HepG2 (cell line): ENCODE results near the gene BICDL2. TPM values are rescaled to one million over a fixed set of nuclear protein-coding genes. Genes with fewer than 3 reads are reported as not detected.

Experiments
- ATAC-seq: fragments of 200-7000 bp; cut with Tn5 transposase; 3 replicates; pipeline ENCODE4 v1.9.1; 2020; ENCODE audit warnings: mild to moderate bottlenecking, moderate library complexity
- BruUV-seq: library from RNA; stranded (reverse); fragments of 400-500 nt; replicated peaks from 2 replicates; lab custom pipeline; 2021; lab: Mats Ljungman, UMichigan
- CTCF ChIA-PET: fragments of 300-600 bp; formaldehyde crosslinking; extraction: SDS; loops from one replicate; lab custom pipeline; 2021; ENCODE audit warnings: low total read pairs, inconsistent platforms, low intra/inter-chr PET ratio; lab: Yijun Ruan, JAX
- POLR2A ChIA-PET: fragments of 350-600 bp; sonication (Branson Sonifier 250); formaldehyde crosslinking; loops from one replicate; lab custom pipeline; 2020; ENCODE audit warnings: antibody characterized with exemption, inconsistent platforms; lab: Yijun Ruan, JAX
- DNase-seq: peaks from one replicate; pipeline ENCODE4 v3.0.0-alpha.2; 2015; ENCODE audit warnings: low spot score
- FAIRE-seq: peaks from 3 replicates; lab custom pipeline; 2011; peaks lifted over from hg19 to GRCh38; lab: Jason Lieb, UNC
- H2AFZ ChIP-seq: one replicate; pipeline ENCODE4 v1.6.1; 2011; ENCODE audit warnings: low read length, inconsistent platforms
- H3K27ac ChIP-seq: fragments of 300-600 bp; 3 replicates; pipeline ENCODE4 v1.8.0; 2011; ENCODE audit warnings: mixed run types, mild to moderate bottlenecking, mixed read lengths, low read length, inconsistent platforms; ENCODE audit not compliant: insufficient read depth; ENCODE audit errors: extremely low read length
- H3K27me3 ChIP-seq, 2 experiments: fragments of 200-600 bp in 1 of 2; 2 replicates in 1 of 2; 3 replicates in 1 of 2; pipeline versions ENCODE4 v1.6.0 to v1.8.0; 2011; ENCODE audit warnings: low read length in 2 of 2, mild to moderate bottlenecking in 2 of 2, moderate library complexity in 2 of 2, inconsistent platforms in 1 of 2; ENCODE audit not compliant: insufficient read depth in 2 of 2, control insufficient read depth in 1 of 2
- H3K36me3 ChIP-seq, 2 experiments: fragments of 200-600 bp in 1 of 2; replicated peaks in 1 of 2; 2 replicates in 1 of 2; 3 replicates in 1 of 2; pipeline versions ENCODE4 v1.5.1 to v1.8.0; 2011; ENCODE audit warnings: low read length in 2 of 2, inconsistent platforms in 1 of 2; ENCODE audit not compliant: insufficient read depth in 2 of 2, control insufficient read depth in 1 of 2
- H3K4me1 ChIP-seq: 2 replicates; pipeline ENCODE4 v1.5.1; 2012; ENCODE audit warnings: low read length, inconsistent platforms; ENCODE audit not compliant: insufficient read depth
- H3K4me2 ChIP-seq: 2 replicates; pipeline ENCODE4 v1.6.0; 2011; ENCODE audit warnings: low read depth, low read length, inconsistent platforms
- H3K4me3 ChIP-seq, 3 experiments: fragments of 200-600 bp in 1 of 3; sonication (generic), shearing (Covaris generic) in 1 of 3; replicated peaks in 1 of 3; 2 replicates each; pipeline ENCODE4 v1.5.1; 2011 to 2016; ENCODE audit warnings: low read length in 3 of 3, inconsistent platforms in 2 of 3, low read depth in 2 of 3, mild to moderate bottlenecking in 2 of 3, control low read depth in 1 of 3, mixed read lengths in 1 of 3; ENCODE audit not compliant: insufficient read depth in 1 of 3
- H3K79me2 ChIP-seq: one replicate; pipeline ENCODE4 v1.6.1; 2011; ENCODE audit warnings: low read length, inconsistent platforms; ENCODE audit not compliant: insufficient read depth
- H3K9ac ChIP-seq: 2 replicates; pipeline ENCODE4 v1.6.0; 2011; ENCODE audit warnings: mild to moderate bottlenecking, low read depth, low read length, inconsistent platforms; ENCODE audit not compliant: insufficient read depth
- H3K9me3 ChIP-seq: 2 replicates; pipeline ENCODE4 v1.5.1; 2012; ENCODE audit warnings: mild to moderate bottlenecking, low read length
- H4K20me1 ChIP-seq: 2 replicates; pipeline ENCODE4 v1.6.0; 2011; ENCODE audit warnings: inconsistent platforms, mild to moderate bottlenecking, low read length, moderate library complexity; ENCODE audit not compliant: insufficient read depth
- ASH2L ChIP-seq: fragments of 300-600, 200-600 bp; sonication (generic); IDR thresholded peaks from 2 replicates; pipeline ENCODE4 v1.7.0; 2017; ENCODE audit warnings: low read depth, mild to moderate bottlenecking, moderate library complexity, mixed read lengths, low read length; ENCODE audit not compliant: insufficient read length
- HMG20A ChIP-seq: IDR thresholded peaks from 2 replicates; pipeline ENCODE4 v1.6.1; 2016; ENCODE audit warnings: borderline replicate concordance
- HNRNPL ChIP-seq: fragments of 200-400 bp; formaldehyde crosslinking; IDR thresholded peaks from 2 replicates; pipeline ENCODE4 v1.6.1; 2017; ENCODE audit warnings: mild to moderate bottlenecking, low read depth, low read length
- KLF15 ChIP-seq: sonication (generic); formaldehyde crosslinking; IDR thresholded peaks from 2 replicates; pipeline ENCODE4 v1.8.1; 2023; ENCODE audit warnings: borderline replicate concordance, mild to moderate bottlenecking, inconsistent platforms, missing genetic modification reagents, mixed read lengths
- MLX ChIP-seq: IDR thresholded peaks from 2 replicates; pipeline ENCODE4 v1.6.1; 2016
- MXD4 ChIP-seq: IDR thresholded peaks from 2 replicates; pipeline ENCODE4 v1.6.1; 2016; ENCODE audit warnings: mild to moderate bottlenecking, missing biosample characterization, missing genetic modification reagents
- NFE2L2 ChIP-seq: fragments of 150-350 bp; IDR thresholded peaks from 2 replicates; pipeline ENCODE4 v1.6.1; 2014; ENCODE audit warnings: low read length
- NKX3-1 ChIP-seq: sonication (generic); formaldehyde crosslinking; IDR thresholded peaks from 2 replicates; pipeline ENCODE4 v1.5.0; 2020; ENCODE audit warnings: missing genetic modification reagents
- NR2F1 ChIP-seq, 2 experiments: fragments of 450-650 bp in 1 of 2; formaldehyde crosslinking in 1 of 2; IDR thresholded peaks; 2 replicates each; pipeline versions ENCODE4 v1.5.0 to v1.6.1; 2016 to 2020; ENCODE audit warnings: mild to moderate bottlenecking in 1 of 2, missing compliant biosample characterization in 1 of 2, missing genetic modification reagents in 1 of 2, moderate library complexity in 1 of 2
- PLRG1 ChIP-seq: fragments of 450-650 bp; conservative IDR thresholded peaks from 2 replicates; pipeline ENCODE4 v1.6.1; 2016
- RAD21 ChIP-seq: fragments of 450-650 bp; formaldehyde crosslinking; IDR thresholded peaks from 2 replicates; pipeline ENCODE4 v1.5.0; 2020; ENCODE audit warnings: mild to moderate bottlenecking
- SATB2 ChIP-seq: sonication (generic); formaldehyde crosslinking; IDR thresholded peaks from 2 replicates; pipeline ENCODE4 v1.5.0; 2020; ENCODE audit warnings: missing genetic modification reagents
- SMYD3 ChIP-seq: sonication (generic); formaldehyde crosslinking; IDR thresholded peaks from 2 replicates; pipeline ENCODE4 v1.8.1; 2023; ENCODE audit warnings: mild to moderate bottlenecking, missing genetic modification reagents
- SRF ChIP-seq: IDR thresholded peaks from 2 replicates; pipeline ENCODE4 v1.6.1; 2011; ENCODE audit warnings: mild to moderate bottlenecking, low read depth, low read length, moderate library complexity
- ZMYM4 ChIP-seq: sonication (generic); formaldehyde crosslinking; IDR thresholded peaks from 2 replicates; pipeline ENCODE4 v1.8.1; 2023; ENCODE audit warnings: mild to moderate bottlenecking, missing genetic modification reagents
- ZNF282 ChIP-seq: fragments of 450-650 bp; IDR thresholded peaks from 2 replicates; pipeline ENCODE4 v1.6.1; 2018; ENCODE audit not compliant: partially characterized antibody
- ZNF335 ChIP-seq: sonication (generic); formaldehyde crosslinking; IDR thresholded peaks from 2 replicates; pipeline ENCODE4 v1.4.0; 2020; ENCODE audit warnings: missing genetic modification reagents
- ZNF510 ChIP-seq: sonication (generic); formaldehyde crosslinking; IDR thresholded peaks from 2 replicates; pipeline ENCODE4 v1.4.0; 2020; ENCODE audit warnings: low read depth, mild to moderate bottlenecking, missing genetic modification reagents
- ZNF530 ChIP-seq: sonication (generic); formaldehyde crosslinking; IDR thresholded peaks from 2 replicates; pipeline ENCODE4 v1.5.0; 2020; ENCODE audit warnings: low read depth, mild to moderate bottlenecking, missing genetic modification reagents
- ZNF567 ChIP-seq: sonication (generic); formaldehyde crosslinking; IDR thresholded peaks from 2 replicates; pipeline ENCODE4 v1.8.1; 2023; ENCODE audit warnings: mild to moderate bottlenecking, missing genetic modification reagents, borderline replicate concordance
- ZNF776 ChIP-seq: sonication (generic); formaldehyde crosslinking; IDR thresholded peaks from 2 replicates; pipeline ENCODE4 v1.4.0; 2020; ENCODE audit warnings: mild to moderate bottlenecking, missing genetic modification reagents
- WGBS: methylation state at CpG from one replicate; pipeline ENCODE4 v1.1.6; 2017; ENCODE audit warnings: low lambda C conversion rate; 5-methylcytosine and 5-hydroxymethylcytosine counted together
- in situ Hi-C: cut with HindIII; loops from 2 replicates; pipeline ENCODE4 v1.10.0; 2017; ENCODE audit warnings: low pct_unique_long_range_greater_than_20kb; ENCODE audit not compliant: extremely low pct_ligation_motif_present
- intact Hi-C: fragments of 100-400 bp; cut with micrococcal nuclease; formaldehyde crosslinking; loops from one replicate; pipeline ENCODE4 v1.10.0; 2022; ENCODE audit not compliant: unreplicated experiment
- polyA plus RNA-seq, 8 experiments: library from polyadenylated mRNA; depleted of rRNA in 3 of 8; stranded (reverse) in 7 of 8; unstranded in 1 of 8; fragments of >200 nt; fragmentation: Illumina TruSeq in 4 of 8; extraction: Trizol in 4 of 8; gene quantifications; 2 replicates each; pipeline versions ENCODE4 v1.2.1 to v1.2.3, GENCODE V29; 2011 to 2016; ENCODE audit warnings: low read depth in 4 of 8, missing spikeins in 1 of 8, mixed read lengths in 1 of 8; ENCODE audit not compliant: insufficient read depth in 1 of 8
- total RNA-seq, 5 experiments: library from RNA; depleted of rRNA; stranded (reverse); fragments of >200 nt; fragmentation: Illumina TruSeq; extraction: Trizol; gene quantifications; 2 replicates each; pipeline ENCODE4 v1.2.3, GENCODE V29; 2016; ENCODE audit warnings: low read depth in 1 of 5
- TF ChIP-seq, protein P1 (sequence below): sonication (generic); formaldehyde crosslinking; IDR thresholded peaks from 2 replicates; pipeline ENCODE4 v1.4.0; 2020; ENCODE audit warnings: mild to moderate bottlenecking, missing genetic modification reagents, borderline replicate concordance

Gene BICDL2
- total and polyA plus RNA-seq, 2 of the 13 experiments (the other 11 are each of a cell fraction or from before 2014, with no cell fraction given): 0.12 TPM; not detected in 1

- TF ChIP-seq ZNF510 (no peak), KLF15 (CRISPR knock-in tag) (no peak), SMYD3 (CRISPR knock-in tag) (no peak), NKX3-1 (CRISPR knock-in tag) (no peak), RAD21 (0 out of 2 replicates have a peak, but pooled peaks have one; percentile 19), ZNF530 (CRISPR knock-in tag) (no peak), HMG20A (no peak), ZNF335 (no peak), PLRG1 (no peak), ZNF567 (no peak), SATB2 (CRISPR knock-in tag) (no peak), NR2F1 (CRISPR knock-in tag; IDR thresholded peaks at IDR 0.05) (no peak), NFE2L2 (no peak), ZMYM4 (CRISPR knock-in tag) (no peak), MLX (no peak)
Measured at GRCh38 chr16:3013491-3013951, 23.2 kb downstream of the BICDL2 start (continued).

DNA sequence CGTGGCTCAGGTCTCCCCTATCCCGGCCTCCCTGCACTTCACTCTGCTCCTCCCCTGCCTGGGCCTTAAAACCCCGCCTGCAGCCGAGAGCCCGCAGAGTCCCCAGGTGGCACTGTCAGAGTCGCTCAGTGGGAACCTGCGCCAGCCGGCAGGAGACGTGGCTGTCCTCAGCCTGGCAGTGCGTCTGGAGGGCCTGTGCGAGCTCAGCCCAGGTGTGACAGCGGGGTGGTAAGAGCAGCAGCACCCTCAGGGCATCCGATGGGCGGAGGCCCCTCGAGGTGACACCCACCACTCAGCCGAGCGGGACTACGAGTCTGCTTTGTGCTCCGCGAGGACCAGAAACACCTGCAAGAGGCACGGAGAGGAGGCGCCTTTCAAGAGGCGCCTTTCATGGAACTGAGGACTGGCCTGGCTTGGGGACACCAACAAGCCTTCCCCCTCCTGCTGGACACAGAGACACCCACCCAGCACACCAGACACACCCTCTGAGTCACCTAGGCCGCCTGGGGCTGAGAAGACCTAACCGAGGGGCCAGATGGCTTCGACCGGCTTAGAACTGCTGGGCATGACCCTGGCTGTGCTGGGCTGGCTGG is 23.8 kb downstream of the BICDL2 start, which contains the start of gene CLDN9:
Gene CLDN9, plus strand, starts transcription at position 96 of the 593 bp plus-strand sequence. Its CDS starts 440 bp downstream, at position 536.
- CTCF ChIA-PET: no interaction called here
- peaks cover 7 to 22% of the 10 kb centered on the region in 2 experiments; a peak in 4 of 5 replicates for H3K27me3 ChIP-seq
- H3K9me3 ChIP-seq: no peaks in the 10 kb centered on the region
- H4K20me1 ChIP-seq: no peaks in the 10 kb centered on the region
- peak within 1 kb of the TSS; percentile 16 to 40 (median 29); a peak in 3 of 6 replicates for H3K4me3 ChIP-seq
- no peaks in the 10 kb centered on the region for H3K36me3 ChIP-seq
- H3K27ac ChIP-seq: no peak within 1 kb of the TSS
- intact Hi-C loops (no loop called here), in situ Hi-C loops (no loop called here)
- BruUV-seq: no TSS peak
- ATAC-seq: peak; percentile 52
- H3K9ac ChIP-seq: no peak within 1 kb of the TSS
- H3K79me2 ChIP-seq: no peaks in the 10 kb centered on the region
- FAIRE-seq: no peak
- no peak for DNase-seq
- peak within 1 kb of the TSS; percentile 55 for H3K4me2 ChIP-seq
- H3K4me1 ChIP-seq: peaks cover 98% of the 10 kb centered on the region
- 12% methylated on average over 11 of the region's 27 CpGs for WGBS
- POLR2A ChIA-PET: interaction anchor here (0.8 to 14.2 kb wide), 2 partner anchors 9 to 10 kb away, joined by 3 to 750 read pairs; partner anchors contain the start of genes CLDN6, HCFC1R1, THOC6 and TNFRSF12A
- H2AFZ ChIP-seq: no peak within 1 kb of the TSS
- TF ChIP-seq, protein P1, sequence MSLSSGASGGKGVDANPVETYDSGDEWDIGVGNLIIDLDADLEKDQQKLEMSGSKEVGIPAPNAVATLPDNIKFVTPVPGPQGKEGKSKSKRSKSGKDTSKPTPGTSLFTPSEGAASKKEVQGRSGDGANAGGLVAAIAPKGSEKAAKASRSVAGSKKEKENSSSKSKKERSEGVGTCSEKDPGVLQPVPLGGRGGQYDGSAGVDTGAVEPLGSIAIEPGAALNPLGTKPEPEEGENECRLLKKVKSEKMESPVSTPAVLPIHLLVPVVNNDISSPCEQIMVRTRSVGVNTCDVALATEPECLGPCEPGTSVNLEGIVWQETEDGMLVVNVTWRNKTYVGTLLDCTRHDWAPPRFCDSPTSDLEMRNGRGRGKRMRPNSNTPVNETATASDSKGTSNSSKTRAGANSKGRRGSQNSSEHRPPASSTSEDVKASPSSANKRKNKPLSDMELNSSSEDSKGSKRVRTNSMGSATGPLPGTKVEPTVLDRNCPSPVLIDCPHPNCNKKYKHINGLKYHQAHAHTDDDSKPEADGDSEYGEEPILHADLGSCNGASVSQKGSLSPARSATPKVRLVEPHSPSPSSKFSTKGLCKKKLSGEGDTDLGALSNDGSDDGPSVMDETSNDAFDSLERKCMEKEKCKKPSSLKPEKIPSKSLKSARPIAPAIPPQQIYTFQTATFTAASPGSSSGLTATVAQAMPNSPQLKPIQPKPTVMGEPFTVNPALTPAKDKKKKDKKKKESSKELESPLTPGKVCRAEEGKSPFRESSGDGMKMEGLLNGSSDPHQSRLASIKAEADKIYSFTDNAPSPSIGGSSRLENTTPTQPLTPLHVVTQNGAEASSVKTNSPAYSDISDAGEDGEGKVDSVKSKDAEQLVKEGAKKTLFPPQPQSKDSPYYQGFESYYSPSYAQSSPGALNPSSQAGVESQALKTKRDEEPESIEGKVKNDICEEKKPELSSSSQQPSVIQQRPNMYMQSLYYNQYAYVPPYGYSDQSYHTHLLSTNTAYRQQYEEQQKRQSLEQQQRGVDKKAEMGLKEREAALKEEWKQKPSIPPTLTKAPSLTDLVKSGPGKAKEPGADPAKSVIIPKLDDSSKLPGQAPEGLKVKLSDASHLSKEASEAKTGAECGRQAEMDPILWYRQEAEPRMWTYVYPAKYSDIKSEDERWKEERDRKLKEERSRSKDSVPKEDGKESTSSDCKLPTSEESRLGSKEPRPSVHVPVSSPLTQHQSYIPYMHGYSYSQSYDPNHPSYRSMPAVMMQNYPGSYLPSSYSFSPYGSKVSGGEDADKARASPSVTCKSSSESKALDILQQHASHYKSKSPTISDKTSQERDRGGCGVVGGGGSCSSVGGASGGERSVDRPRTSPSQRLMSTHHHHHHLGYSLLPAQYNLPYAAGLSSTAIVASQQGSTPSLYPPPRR (CRISPR knock-in tag): no peak
- TF ChIP-seq MXD4 (CRISPR knock-in tag): no peak
- no peak for TF ChIP-seq ASH2L
- TF ChIP-seq SRF: no peak
- TF ChIP-seq ZNF282: no peak
- 0 out of 2 replicates have a peak, but pooled peaks have one; percentile 41 for TF ChIP-seq HNRNPL
- TF ChIP-seq ZNF776: 0 out of 2 replicates have a peak, but pooled peaks have one; percentile 21
